ENCODE data around the gene POLR3B. TPM values are rescaled to one million over a fixed set of nuclear protein-coding genes. Genes with fewer than 3 reads are reported as not detected.
A peak's percentile ranks its signal among the peaks of the same experiment; 100 is the strongest.

The POLR3B gene
- total RNA-seq, 2 donors from 2014 or later = 9.0 to 12.4 TPM

- H3K9ac ChIP-seq (ENCODE audit: extremely low read depth, low read length, poor library complexity, severe bottlenecking) = no peak overlapping the region
- no peaks in the 10 kb centered on the region for H3K27me3 ChIP-seq (ENCODE audit: control insufficient read depth, insufficient read depth, low read length, poor library complexity, severe bottlenecking)
- Mint-ChIP-seq H3K9me3 (peaks cover 10% of the 10 kb centered on the region), H3K27me3 (ENCODE audit: insufficient read depth) (no peaks in the 10 kb centered on the region), H3K4me3 (no peak overlapping the region), H3K36me3 (ENCODE audit: low read depth) (peaks cover 28% of the 10 kb centered on the region), H3K27ac (no peak overlapping the region), H3K4me1 (peaks cover 6% of the 10 kb centered on the region)
- H3K27ac ChIP-seq (ENCODE audit: low read depth, low read length) = no peak overlapping the region
- H3K9me3 ChIP-seq (ENCODE audit: control insufficient read depth, low read length) = peaks cover 10% of the 10 kb centered on the region
- peaks cover 30% of the 10 kb centered on the region for H3K36me3 ChIP-seq (ENCODE audit: control insufficient read depth, insufficient read depth, low read length)
- WGBS, 2 experiments (ENCODE audit: insufficient coverage in 1 of 2, insufficient read length in 1 of 2) = 100% methylated on average over 1 to 2 of the region's 5 CpGs
- no peak overlapping the region for H3K4me3 ChIP-seq (ENCODE audit: low read length)
- DNase-seq = no peak
- no peak for TF ChIP-seq CTCF (conservative IDR thresholded peaks at IDR 0.05)
- no peaks in the 10 kb centered on the region for H3K4me1 ChIP-seq (ENCODE audit: control insufficient read depth, insufficient read depth, low read length)
These were observed 29.4 kb downstream of the POLR3B start for GRCh38 chr12:106386813-106387535.

GRCh38 chr12:106387848-106388377 lies 30.4 kb downstream of the POLR3B start:
- peaks cover 26% of the 10 kb centered on the region for H3K36me3 Mint-ChIP-seq (ENCODE audit: low read depth)
- peaks cover 1% of the 10 kb centered on the region for H3K9me3 Mint-ChIP-seq
- WGBS, 2 experiments (ENCODE audit: insufficient coverage in 1 of 2, insufficient read length in 1 of 2) = 63 to 86% methylated on average over 1 of the region's 1 CpG
- no peaks in the 10 kb centered on the region for H3K27me3 ChIP-seq (ENCODE audit: control insufficient read depth, insufficient read depth, low read length, poor library complexity, severe bottlenecking)
- no peak overlapping the region for H3K4me3 ChIP-seq (ENCODE audit: low read length)
- H3K4me1 ChIP-seq (ENCODE audit: control insufficient read depth, insufficient read depth, low read length) = no peaks in the 10 kb centered on the region
- no peak overlapping the region for H3K9ac ChIP-seq (ENCODE audit: extremely low read depth, low read length, poor library complexity, severe bottlenecking)
- no peak for TF ChIP-seq CTCF (conservative IDR thresholded peaks at IDR 0.05)
- H3K27ac Mint-ChIP-seq = no peak overlapping the region
- peak; percentile 56 for DNase-seq
- peaks cover under 1% of the 10 kb centered on the region for H3K9me3 ChIP-seq (ENCODE audit: control insufficient read depth, low read length)
- H3K4me3 Mint-ChIP-seq = no peak overlapping the region
- H3K27ac ChIP-seq (ENCODE audit: low read depth, low read length) = no peak overlapping the region
- H3K4me1 Mint-ChIP-seq = peaks cover 6% of the 10 kb centered on the region
- H3K27me3 Mint-ChIP-seq (ENCODE audit: insufficient read depth) = no peaks in the 10 kb centered on the region
- peaks cover 22% of the 10 kb centered on the region for H3K36me3 ChIP-seq (ENCODE audit: control insufficient read depth, insufficient read depth, low read length)

GRCh38 chr12:106389151-106389550 lies 31.6 kb downstream of the POLR3B start:
- H3K4me1 ChIP-seq (ENCODE audit: control insufficient read depth, insufficient read depth, low read length) = no peaks in the 10 kb centered on the region
- no peak overlapping the region for H3K27ac ChIP-seq (ENCODE audit: low read depth, low read length)
- Mint-ChIP-seq H3K27me3 (ENCODE audit: insufficient read depth) (no peaks in the 10 kb centered on the region), H3K9me3 (no peaks in the 10 kb centered on the region), H3K27ac (no peak overlapping the region), H3K36me3 (ENCODE audit: low read depth) (peaks cover 29% of the 10 kb centered on the region), H3K4me3 (no peak overlapping the region), H3K4me1 (peaks cover 6% of the 10 kb centered on the region)
- 91 to 94% methylated on average over 4 of the region's 4 CpGs for WGBS, 2 experiments (ENCODE audit: insufficient coverage in 1 of 2, insufficient read length in 1 of 2)
- H3K36me3 ChIP-seq (ENCODE audit: control insufficient read depth, insufficient read depth, low read length) = peaks cover 27% of the 10 kb centered on the region
- no peak for DNase-seq
- H3K27me3 ChIP-seq (ENCODE audit: control insufficient read depth, insufficient read depth, low read length, poor library complexity, severe bottlenecking) = no peaks in the 10 kb centered on the region
- no peaks in the 10 kb centered on the region for H3K9me3 ChIP-seq (ENCODE audit: control insufficient read depth, low read length)
- TF ChIP-seq CTCF (conservative IDR thresholded peaks at IDR 0.05) = no peak
- H3K9ac ChIP-seq (ENCODE audit: extremely low read depth, low read length, poor library complexity, severe bottlenecking) = no peak overlapping the region
- no peak overlapping the region for H3K4me3 ChIP-seq (ENCODE audit: low read length)
